ENCODE results near the gene SLC25A13.

Gene SLC25A13

GRCh38 chr7:96202102-96202501, 119.8 kb downstream of the SLC25A13 start:
- DNase-seq (ENCODE audit: low spot score), result no peak

GRCh38 chr7:96200740-96201139, 121.2 kb downstream of the SLC25A13 start:
- DNase-seq (ENCODE audit: low spot score), result no peak

GRCh38 chr7:96199421-96199820, 122.5 kb downstream of the SLC25A13 start:
- no peak for DNase-seq (ENCODE audit: low spot score)

- no peak for DNase-seq (ENCODE audit: low spot score)
These were observed 123.8 kb downstream of the SLC25A13 start for GRCh38 chr7:96198047-96198636.

GRCh38 chr7:96196676-96197075, 125.2 kb downstream of the SLC25A13 start:
- DNase-seq (ENCODE audit: low spot score), result no peak

GRCh38 chr7:96189129-96189820, 132.6 kb downstream of the SLC25A13 start:
- DNase-seq (ENCODE audit: low spot score), result no peak

GRCh38 chr7:96188591-96188991, 133.3 kb downstream of the SLC25A13 start:
- no peak for DNase-seq (ENCODE audit: low spot score)

- DNase-seq (ENCODE audit: low spot score), result no peak
These were observed 133.7 kb downstream of the SLC25A13 start for GRCh38 chr7:96188174-96188581.

GRCh38 chr7:96187735-96188134, 134.2 kb downstream of the SLC25A13 start:
- no peak for DNase-seq (ENCODE audit: low spot score)

- no peak for DNase-seq (ENCODE audit: low spot score)
These were observed 137.1 kb downstream of the SLC25A13 start for GRCh38 chr7:96184783-96185182.

GRCh38 chr7:96183163-96183670, 138.7 kb downstream of the SLC25A13 start:
- no peak for DNase-seq (ENCODE audit: low spot score)

GRCh38 chr7:96182424-96183158, 139.3 kb downstream of the SLC25A13 start:
- DNase-seq (ENCODE audit: low spot score), result no peak

- DNase-seq (ENCODE audit: low spot score), result no peak
These were observed 140.7 kb downstream of the SLC25A13 start for GRCh38 chr7:96181174-96181573.

GRCh38 chr7:96179837-96180236, 142.1 kb downstream of the SLC25A13 start:
- no peak for DNase-seq (ENCODE audit: low spot score)

GRCh38 chr7:96179341-96179740, 142.6 kb downstream of the SLC25A13 start:
- DNase-seq (ENCODE audit: low spot score), result no peak

GRCh38 chr7:96178581-96178980, 143.3 kb downstream of the SLC25A13 start:
- DNase-seq (ENCODE audit: low spot score), result no peak

- DNase-seq (ENCODE audit: low spot score), result no peak
These were observed 144.5 kb downstream of the SLC25A13 start for GRCh38 chr7:96177353-96177752.

- DNase-seq (ENCODE audit: low spot score), result no peak
These were observed 147.1 kb downstream of the SLC25A13 start for GRCh38 chr7:96174812-96175211.

GRCh38 chr7:96173781-96174180, 148.1 kb downstream of the SLC25A13 start:
- no peak for DNase-seq (ENCODE audit: low spot score)

GRCh38 chr7:96169439-96169838, 152.5 kb downstream of the SLC25A13 start:
- peak; percentile 21 for DNase-seq (ENCODE audit: low spot score)

GRCh38 chr7:96167424-96167823, 154.5 kb downstream of the SLC25A13 start:
- DNase-seq (ENCODE audit: low spot score), result no peak

- no peak for DNase-seq (ENCODE audit: low spot score)
These were observed 160.0 kb downstream of the SLC25A13 start for GRCh38 chr7:96161897-96162296.

GRCh38 chr7:96157856-96158255, 164.0 kb downstream of the SLC25A13 start:
- peak; percentile 63 for DNase-seq (ENCODE audit: low spot score)
